GM21576 (cell line): Measurements from ENCODE around the gene SCAPER.

ENCODE experiments used
- ATAC-seq: cut with Tn5 transposase; IDR thresholded peaks from one replicate; pipeline ENCODE4 v1.9.1; 2021; ENCODE audit warnings: mild to moderate bottlenecking, moderate library complexity; ENCODE audit not compliant: unreplicated experiment

Gene SCAPER

DNA sequence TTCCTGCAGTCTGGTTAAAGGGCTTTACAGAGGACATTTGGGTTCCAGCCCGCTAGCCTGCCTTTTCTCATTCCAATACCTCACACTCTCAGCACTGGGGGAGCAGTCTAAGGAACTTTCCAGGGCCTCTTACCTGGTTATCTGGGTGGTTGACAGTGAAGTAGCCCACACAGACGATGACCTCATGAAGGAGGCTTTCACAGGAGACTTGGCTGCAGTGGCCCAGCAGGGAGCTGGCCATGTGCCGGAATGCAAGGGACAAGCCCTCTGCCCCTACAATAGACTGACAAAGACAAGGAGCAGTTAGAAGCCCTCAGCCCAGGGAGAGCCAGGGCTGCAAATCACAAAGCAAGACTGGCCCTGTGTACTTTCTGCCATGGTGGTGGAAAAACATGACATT lies 529.1 kb downstream of the SCAPER start:
- no peak for ATAC-seq

- ATAC-seq: no peak
Measured at GRCh38 chr15:76368122-76368621, 537.0 kb downstream of the SCAPER start.

DNA sequence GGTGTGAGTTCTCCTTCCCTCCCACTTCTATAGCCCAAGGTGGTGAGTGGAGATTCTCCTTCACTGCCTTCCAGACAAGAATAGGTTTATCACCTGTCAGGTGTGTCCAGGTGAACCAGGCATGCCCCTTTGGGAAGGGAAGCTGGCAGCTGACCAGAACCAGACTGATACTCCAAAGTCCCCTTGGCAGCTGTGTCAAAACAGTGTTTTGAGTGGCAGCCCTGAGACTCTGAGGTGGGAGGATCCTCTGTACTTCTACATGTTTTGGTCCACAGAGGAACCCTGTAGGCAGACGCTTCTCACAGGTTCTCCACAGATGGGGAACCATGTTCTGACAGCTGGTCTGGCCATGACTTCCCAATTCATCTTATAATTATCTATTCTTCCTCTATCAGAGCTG lies 538.4 kb downstream of the SCAPER start:
- ATAC-seq: no peak

GRCh38 chr15:76363251-76363650 lies 541.9 kb downstream of the SCAPER start:
- no peak for ATAC-seq

DNA sequence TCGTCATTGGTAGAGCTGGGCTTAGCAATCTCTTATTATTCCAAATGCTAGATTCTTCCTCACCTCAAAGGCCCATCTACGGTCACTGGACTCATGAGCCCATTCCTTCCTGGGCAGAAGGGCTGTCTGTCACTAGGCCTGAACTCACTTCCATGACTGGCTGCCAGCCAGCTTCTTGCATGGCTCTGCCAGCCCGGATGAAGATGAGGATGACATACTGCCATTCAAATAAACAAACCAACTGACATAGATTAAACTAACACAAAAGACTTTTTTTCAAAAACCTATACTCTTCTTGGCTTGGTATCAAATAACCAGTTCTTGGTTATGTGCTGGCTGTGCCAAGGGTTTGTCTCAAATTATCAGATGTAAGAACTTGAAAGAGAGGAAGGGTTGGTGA lies 544.7 kb downstream of the SCAPER start:
- ATAC-seq: no peak

DNA sequence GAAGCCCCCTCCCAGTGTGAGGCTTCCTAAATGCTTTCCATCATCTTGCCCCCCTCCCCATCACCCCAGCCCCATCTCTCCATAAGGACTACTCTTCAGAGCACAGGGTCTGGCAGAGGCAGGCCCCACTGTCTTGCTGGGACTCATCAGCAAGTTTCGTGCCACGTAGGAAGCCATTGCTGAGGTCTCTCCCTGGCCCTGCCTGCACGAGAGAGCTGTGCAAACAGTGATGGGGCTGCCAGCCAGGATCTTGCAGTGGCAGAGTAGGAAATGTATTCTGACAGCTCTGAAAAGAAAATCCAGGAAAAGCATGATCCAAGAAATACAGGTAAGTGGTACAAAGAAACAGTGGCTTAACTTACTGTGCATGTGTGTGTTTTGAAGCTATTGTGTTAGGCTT lies 546.0 kb downstream of the SCAPER start:
- no peak for ATAC-seq

DNA sequence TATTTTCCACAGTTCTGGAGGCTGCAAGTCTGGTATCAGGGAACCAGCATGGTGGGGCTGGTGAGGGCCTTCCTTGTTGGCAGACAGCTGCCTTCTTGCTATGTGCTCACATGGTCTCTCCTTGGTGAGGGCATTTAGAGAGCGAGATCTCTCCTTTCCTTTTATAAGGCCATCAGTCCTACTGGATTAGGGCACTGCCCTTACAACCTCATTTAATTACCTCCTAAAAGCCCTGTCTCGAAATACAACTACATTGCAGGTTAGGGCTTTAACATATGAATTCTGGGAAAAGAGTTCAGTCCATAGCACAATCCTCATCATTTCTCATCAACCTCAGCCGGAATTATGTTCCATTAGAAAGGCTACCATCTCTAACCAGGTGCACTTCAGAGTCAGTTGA lies 546.7 kb downstream of the SCAPER start:
- ATAC-seq: no peak

DNA sequence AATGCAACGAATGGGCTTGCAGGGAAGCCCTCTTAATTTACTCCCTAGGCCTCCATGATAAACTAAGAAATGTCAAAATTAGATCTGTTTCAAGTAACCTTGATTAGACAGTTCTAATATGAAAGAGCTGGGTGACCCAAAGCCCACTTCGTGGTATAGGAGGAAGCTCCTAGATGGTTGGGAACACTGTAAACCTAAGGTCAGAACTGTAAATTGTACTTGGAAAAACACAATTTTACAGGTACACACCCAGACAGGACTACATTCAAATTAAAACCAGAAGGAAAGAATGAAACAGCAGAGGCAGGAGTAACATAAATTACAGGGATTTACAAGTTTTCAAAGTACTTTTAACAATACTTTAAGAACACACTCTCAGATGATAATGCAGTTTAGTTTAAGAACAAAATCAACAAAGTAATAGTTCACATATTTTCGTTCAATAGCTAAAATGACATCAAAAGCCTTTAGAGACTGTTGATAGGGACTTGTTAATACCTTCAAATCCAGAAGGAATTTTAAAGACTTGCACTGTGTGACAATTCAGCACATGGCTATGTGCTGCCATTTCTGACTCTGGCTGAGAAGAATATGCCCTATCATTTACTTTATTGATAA lies 550.2 kb downstream of the SCAPER start:
- ATAC-seq: no peak

DNA sequence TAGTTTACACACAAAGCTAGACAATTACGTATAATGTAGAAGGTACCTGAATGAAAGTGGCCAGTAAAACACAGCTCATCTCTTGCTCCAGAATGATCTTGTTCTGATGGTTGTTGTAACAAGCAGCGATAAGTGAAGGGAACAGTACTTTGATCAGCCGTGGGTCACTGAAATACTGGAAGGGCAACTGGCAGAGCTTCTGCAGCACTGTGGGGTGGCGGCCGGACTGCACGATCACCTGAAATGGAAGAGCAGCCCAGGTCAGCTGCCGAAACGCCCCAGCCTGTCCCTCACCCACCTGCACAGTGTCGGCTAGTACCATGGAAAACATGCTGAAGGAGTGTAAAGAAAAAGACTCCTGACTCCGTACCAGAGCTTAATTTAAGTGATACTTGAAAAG lies 551.2 kb downstream of the SCAPER start:
- no peak for ATAC-seq

- ATAC-seq: no peak
Measured at GRCh38 chr15:76353023-76353577, 552.0 kb downstream of the SCAPER start.

- no peak for ATAC-seq
Measured at GRCh38 chr15:76349301-76350070, 555.7 kb downstream of the SCAPER start.

GRCh38 chr15:76347482-76348055 lies 557.6 kb downstream of the SCAPER start:
- ATAC-seq: no peak

DNA sequence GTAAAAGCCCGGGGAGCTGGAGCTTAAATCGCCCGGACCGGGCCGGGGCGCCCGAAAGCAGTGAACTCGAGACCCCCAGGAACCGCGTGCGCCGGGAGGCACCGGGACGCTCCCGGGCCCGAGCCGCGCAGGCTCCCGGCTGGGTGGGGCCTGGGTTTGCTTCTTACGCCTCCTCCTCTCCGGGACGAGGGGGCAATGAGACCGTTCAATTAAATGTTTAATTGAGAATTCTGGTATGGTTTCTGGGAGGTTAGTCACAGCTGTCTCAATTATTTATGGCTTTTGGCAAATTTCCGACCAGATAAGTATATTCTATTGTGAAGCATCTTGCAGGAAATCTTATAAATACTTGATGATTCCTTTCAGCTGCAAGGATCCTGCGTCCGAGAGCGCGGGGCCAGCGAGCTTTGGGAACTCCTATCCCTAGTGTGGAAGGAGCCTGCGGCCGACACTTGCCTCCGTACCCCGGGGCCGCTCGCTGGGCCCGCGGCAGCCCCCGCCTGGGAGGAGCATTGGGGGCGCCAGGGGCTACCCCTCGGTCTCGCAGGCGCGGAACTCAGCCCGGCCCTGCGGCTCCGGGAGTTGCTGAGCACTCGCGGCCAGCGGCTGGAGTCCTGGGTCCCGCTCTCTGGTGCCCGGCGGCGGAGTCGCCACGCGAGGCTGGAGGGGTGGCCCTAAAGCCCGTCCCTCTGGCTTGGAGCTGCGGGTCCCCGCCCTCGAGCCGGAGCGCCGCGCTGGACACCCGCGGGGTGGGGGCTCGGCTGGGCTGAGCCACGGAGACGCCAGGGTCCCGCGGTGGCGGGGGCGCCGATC lies 558.3 kb downstream of the SCAPER start:
- ATAC-seq: no peak

DNA sequence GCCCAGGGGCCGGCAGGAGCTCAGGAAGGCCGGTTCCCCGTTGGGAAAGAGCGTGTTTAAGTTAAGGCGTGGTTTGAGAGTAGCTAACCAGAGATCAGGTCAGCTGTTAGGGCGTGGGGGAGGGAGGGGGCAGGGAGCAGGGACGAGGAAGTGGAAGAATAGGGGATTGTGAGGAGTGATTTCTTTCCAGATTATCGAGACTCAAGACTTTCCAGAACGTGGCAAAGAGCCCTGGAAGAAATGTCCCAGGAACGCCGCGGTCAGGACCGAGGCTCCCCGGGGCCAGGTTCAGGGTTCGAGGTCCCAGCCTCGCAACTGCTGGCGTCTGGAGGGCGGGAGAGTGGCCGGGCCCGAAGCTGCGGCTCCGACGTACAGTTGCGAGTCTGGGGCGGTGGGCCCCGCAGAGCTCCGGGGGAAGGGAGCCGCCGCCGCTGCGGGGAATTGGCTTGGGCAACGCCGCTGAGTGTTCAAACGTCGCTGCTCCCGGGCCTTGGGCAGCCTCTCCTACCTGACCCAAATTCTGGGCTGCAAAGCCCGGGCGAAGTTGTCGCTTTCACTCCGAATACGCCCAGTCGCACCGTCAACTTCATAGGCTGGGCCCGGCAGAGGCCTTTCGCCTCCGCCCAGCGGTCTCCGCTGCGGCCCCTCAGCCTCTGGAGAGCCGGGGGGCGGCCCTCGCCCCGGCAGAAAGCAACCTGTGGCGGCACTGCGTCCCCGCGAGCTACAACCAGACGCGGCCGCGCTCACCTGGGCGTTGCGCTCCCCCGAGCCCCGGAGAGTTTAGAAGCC lies 559.1 kb downstream of the SCAPER start:
- ATAC-seq: no peak

DNA sequence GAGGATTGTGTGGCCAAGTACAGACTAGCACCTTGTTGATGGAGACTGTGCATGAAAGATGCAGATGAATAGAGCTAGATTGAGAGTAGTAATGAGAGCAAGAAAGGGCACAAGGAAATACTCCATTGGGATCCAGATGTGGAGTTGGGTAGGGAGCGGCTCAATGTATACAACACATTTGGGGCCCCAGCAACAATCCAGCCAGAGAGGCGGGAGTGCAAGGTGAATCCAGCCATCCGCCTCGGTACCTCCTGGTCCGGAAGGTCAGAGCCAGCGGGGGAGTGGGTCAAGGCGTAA lies 559.6 kb downstream of the SCAPER start:
- no peak for ATAC-seq

DNA sequence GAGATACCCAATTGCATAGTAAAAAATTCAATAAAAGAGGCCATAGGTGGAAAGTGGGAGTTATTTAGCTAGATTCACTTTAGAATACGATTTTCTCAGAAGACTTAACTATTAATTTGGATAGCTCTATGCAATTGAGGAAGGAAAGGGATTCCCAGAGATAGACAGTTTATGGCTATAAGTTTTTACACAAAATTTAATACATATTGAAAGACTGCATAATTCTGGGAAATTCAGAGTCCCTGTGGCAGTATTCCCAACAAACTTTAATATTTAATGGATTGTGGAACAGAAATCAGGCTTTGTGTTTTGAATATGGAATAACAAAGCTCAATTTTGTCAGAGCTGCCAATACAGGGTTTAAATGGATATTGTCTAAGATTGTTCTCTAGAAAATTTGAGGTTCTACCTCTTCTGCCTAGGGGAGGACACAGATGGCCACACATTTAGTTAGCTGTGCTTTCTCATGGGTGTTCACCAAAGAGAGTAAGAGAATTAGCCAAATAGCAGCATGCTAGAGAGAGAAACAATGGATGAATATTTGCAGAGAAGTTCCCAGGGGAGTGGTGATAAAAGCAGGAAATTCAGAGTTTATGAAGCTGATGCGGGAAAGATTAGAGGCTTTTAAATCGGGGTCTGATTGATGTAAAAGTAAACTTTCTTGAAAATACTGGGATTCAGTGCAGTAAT lies 560.1 kb downstream of the SCAPER start:
- ATAC-seq: no peak

GRCh38 chr15:76343313-76343996 lies 561.7 kb downstream of the SCAPER start:
- no peak for ATAC-seq

DNA sequence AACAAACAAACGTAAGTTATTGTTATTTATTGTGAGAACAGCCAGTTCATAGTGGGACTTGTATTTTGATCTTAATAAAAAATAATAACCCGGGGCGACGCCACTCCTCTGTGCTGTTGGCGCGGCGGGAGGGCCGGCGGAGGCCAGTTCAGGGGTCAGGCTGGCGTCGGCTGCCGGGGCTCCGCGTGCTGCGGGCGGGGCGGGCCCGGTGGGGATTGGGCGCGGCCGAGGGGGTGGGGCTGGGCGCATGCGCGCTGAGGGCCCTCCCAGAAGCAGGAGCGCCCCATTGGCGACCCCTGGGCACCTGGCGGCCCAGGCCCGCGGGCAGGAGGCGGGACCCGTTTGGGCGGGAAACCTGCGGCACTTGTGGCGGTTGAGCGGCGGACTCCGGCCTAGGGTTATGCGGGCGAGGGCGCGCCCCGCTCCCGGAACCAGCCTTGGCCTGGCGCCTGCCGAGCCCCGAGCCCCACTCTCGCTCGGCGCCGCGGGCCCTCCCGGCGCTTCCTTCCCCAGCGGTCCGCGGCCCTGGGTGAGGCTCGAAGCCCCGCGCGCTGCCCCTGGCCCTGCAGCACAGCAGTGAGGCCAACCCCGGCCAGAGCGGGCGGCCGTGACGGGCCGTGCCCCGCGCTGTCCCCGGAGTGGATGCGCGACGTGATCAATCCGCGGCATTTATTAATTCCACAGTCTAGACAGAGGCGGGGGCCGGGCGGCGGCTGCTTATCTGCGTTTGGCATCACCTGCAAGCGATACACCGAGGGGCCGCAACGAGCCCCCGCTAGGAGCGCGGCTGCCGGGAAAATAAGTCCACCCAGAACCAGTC lies 562.5 kb downstream of the SCAPER start:
- no peak for ATAC-seq

DNA sequence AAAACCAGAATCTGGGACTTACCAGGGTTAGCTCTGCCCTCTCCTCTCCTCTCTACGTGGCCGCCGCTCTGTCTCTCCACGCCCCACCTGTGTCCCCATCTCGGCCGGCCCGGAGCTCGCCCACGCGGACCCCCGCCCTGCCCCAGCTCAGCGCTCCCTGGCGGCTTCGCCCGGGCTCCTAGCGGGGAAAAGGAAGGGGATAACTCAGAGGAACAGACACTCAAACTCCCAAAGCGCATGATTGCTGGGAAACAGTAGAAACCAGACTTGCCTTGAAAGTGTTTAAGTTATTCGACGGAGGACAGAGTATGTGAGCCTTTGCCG lies 563.1 kb downstream of the SCAPER start:
- ATAC-seq: no peak
